ENCODE results near the gene GPATCH8.

DNA sequence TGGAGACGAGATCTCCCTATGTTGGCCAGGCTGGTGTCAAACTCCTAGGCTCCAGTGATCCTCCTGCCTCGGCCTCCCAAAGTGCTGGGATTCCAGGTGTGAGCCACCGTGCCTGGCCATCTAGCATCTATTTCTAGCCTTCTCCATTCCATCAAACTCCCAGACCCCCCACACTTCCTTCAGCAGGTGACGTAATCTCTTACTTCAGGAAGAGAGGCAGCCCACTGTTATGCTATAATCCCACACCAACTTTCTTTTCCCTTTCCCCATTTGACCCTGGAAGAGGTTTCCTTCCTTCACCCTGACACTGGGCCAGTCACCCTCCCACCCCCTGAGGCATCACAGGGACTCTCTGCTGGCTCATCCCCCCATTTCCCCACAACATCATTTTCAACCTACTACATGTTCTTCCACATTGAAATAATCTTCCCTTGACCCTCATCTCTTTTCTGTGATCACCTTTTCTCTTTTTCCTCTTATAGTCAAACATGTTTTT is 121.3 kb downstream of the GPATCH8 start:
- TF ChIP-seq CTCF (conservative IDR thresholded peaks at IDR 0.05; ENCODE audit: low read depth, low read length) (no peak), EZH2 (IDR thresholded peaks at IDR 0.05; ENCODE audit: low read length, unreplicated experiment) (no peak)

Measured in PC-3 (cell line).